Activated CD8-positive, alpha-beta T cell treated with anti-CD3 and anti-CD28 coated beads for 36 hours (primary cell): ENCODE results near the gene DPM1. TPM values are rescaled to one million over a fixed set of nuclear protein-coding genes. Genes with fewer than 3 reads are reported as not detected.

Experiments
- ATAC-seq: fragments of 200-7000 bp; cut with Tn5 transposase; one replicate; pipeline ENCODE4 v1.10.0; 2021; ENCODE audit warnings: mild to moderate bottlenecking, moderate library complexity
- CTCF ChIA-PET: fragments of 350-600 bp; sonication (Branson Sonifier 250); formaldehyde crosslinking; loops from one replicate; lab custom pipeline; 2021; ENCODE audit warnings: antibody characterized with exemption; lab: Charles Lee
- POLR2A ChIA-PET: fragments of 350-600 bp; sonication (Branson Sonifier 250); formaldehyde crosslinking; loops from one replicate; lab custom pipeline; 2021; ENCODE audit warnings: antibody characterized with exemption; lab: Charles Lee
- DNase-seq: peaks from one replicate; pipeline ENCODE4 v3.0.0-alpha.2; 2020
- H3K27ac Mint-ChIP-seq: one replicate; pipeline ENCODE4 v1.8.0; 2021; ENCODE audit warnings: mild to moderate bottlenecking, mixed read lengths
- H3K27me3 Mint-ChIP-seq: one replicate; pipeline ENCODE4 v1.8.0; 2021; ENCODE audit warnings: mixed read lengths
- H3K36me3 Mint-ChIP-seq: one replicate; pipeline ENCODE4 v1.8.0; 2021; ENCODE audit warnings: low read depth, mixed read lengths
- H3K4me1 Mint-ChIP-seq: one replicate; pipeline ENCODE4 v1.8.0; 2021; ENCODE audit warnings: low read depth, mixed read lengths
- H3K4me3 Mint-ChIP-seq: one replicate; pipeline ENCODE4 v1.8.0; 2021; ENCODE audit warnings: mild to moderate bottlenecking, moderate library complexity, mixed read lengths
- H3K9me3 Mint-ChIP-seq: one replicate; pipeline ENCODE4 v1.8.0; 2021; ENCODE audit warnings: mixed read lengths
- intact Hi-C: fragments of 100-400 bp; cut with micrococcal nuclease; formaldehyde crosslinking; loops from one replicate; pipeline ENCODE4 v1.10.0; 2022
- total RNA-seq, 2 experiments: library from RNA; stranded (reverse); gene quantifications; one replicate each; pipeline ENCODE4 v1.2.3, GENCODE V29; 2021
- TF ChIP-seq, protein P1 (sequence below): fragments of 200-600 bp; IDR thresholded peaks from one replicate; pipeline ENCODE4 v1.8.0; 2022; ENCODE audit warnings: antibody characterized with exemption, mild to moderate bottlenecking

The DPM1 gene
- total RNA-seq, 2 experiments from 2014 or later = 66.6 to 75.4 TPM

DNA sequence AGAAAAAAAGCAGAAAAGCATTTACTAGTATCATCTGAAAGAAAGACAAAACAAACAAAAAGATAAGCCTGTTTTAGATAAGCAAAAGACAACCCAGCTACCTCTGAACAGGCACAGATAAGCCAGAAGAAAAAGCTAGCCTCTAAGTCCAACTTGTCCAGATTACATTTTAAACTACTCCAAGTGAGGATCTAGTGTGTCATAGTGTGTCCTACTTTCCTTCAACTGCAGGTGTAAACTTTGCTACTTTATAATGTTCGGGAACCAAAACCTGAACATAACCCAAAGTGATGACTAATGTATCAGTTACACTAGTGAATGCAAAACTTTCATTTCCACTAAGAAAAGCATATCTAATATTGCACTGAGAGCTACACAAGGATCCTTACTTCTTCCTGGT lies 46.6 kb downstream of the DPM1 start:
- H3K4me1 Mint-ChIP-seq = peaks cover 68% of the 10 kb centered on the region
- peaks cover 48% of the 10 kb centered on the region for H3K36me3 Mint-ChIP-seq
- DNase-seq (no peak), ATAC-seq (peak; percentile 45)
- intact Hi-C loops = no loop called here
- ChIA-PET CTCF (interaction anchor here (1.0 to 2.5 kb wide), 4 partner anchors 16 to 286 kb away, joined by 3 to 10 read pairs (median 4); partner anchors contain the start of gene BCAS4), POLR2A (interaction anchor here (1.0 to 1.7 kb wide), 6 partner anchors 12 to 121 kb away, joined by 3 to 7 read pairs (median 4); partner anchors contain the start of gene BCAS4)
- H3K4me3 Mint-ChIP-seq = no peak overlapping the region
- TF ChIP-seq, protein P1, sequence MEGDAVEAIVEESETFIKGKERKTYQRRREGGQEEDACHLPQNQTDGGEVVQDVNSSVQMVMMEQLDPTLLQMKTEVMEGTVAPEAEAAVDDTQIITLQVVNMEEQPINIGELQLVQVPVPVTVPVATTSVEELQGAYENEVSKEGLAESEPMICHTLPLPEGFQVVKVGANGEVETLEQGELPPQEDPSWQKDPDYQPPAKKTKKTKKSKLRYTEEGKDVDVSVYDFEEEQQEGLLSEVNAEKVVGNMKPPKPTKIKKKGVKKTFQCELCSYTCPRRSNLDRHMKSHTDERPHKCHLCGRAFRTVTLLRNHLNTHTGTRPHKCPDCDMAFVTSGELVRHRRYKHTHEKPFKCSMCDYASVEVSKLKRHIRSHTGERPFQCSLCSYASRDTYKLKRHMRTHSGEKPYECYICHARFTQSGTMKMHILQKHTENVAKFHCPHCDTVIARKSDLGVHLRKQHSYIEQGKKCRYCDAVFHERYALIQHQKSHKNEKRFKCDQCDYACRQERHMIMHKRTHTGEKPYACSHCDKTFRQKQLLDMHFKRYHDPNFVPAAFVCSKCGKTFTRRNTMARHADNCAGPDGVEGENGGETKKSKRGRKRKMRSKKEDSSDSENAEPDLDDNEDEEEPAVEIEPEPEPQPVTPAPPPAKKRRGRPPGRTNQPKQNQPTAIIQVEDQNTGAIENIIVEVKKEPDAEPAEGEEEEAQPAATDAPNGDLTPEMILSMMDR = no peak
- no peaks in the 10 kb centered on the region for H3K9me3 Mint-ChIP-seq
- no peaks in the 10 kb centered on the region for H3K27me3 Mint-ChIP-seq
- peak overlapping the region; percentile 75 for H3K27ac Mint-ChIP-seq

DNA sequence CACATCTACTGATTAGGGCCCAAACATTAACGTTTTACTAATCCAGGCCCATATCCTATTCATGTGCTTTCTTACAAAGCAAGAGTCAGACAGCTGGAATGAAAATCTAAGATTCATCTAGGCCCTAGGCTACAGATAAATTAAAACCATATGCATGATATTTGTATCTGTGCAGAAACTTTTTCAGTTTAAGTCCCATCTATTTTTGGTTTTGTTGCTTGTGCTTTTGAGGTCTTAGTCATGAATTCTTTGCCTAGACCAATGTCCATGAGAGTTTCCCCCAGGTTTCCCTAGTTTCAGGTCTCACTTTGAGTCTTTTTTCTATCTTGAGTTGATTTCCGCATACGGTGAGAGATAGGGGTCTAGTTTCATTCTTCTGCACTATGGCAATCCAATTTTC lies 47.3 kb downstream of the DPM1 start:
- Mint-ChIP-seq H3K27ac (peak overlapping the region; percentile 75), H3K36me3 (peaks cover 46% of the 10 kb centered on the region), H3K27me3 (no peaks in the 10 kb centered on the region), H3K9me3 (no peaks in the 10 kb centered on the region), H3K4me3 (no peak overlapping the region), H3K4me1 (peaks cover 66% of the 10 kb centered on the region)
- ChIA-PET POLR2A (interaction anchor here (1.0 to 1.7 kb wide), 5 partner anchors 12 to 120 kb away, joined by 3 to 7 read pairs (median 3); partner anchors contain the start of gene BCAS4), CTCF (interaction anchor here (1.3 to 2.5 kb wide), 3 partner anchors 18 to 285 kb away, joined by 3 to 10 read pairs (median 5); partner anchors contain the start of gene BCAS4)
- TF ChIP-seq, protein P1 = no peak
- DNase-seq = no peak
- intact Hi-C loops = no loop called here
- no peak for ATAC-seq

DNA sequence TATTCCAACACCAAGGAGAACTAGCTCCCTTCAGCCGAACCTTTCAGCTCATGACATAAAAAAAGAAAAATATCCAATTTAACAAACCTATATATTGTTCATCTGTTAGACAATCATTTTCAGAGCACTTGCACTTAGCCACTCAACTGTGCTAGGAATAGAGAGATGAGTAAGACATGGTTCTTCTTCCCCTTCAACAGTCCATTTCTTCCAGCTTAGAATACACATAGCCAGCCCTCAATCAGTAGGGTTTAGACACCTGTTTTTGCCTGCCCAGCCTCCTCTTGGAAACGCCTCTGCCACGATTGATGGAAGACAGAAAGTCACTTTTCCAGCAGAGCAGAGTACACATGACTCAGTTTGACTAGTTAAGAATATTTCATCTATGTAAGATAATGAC lies 48.9 kb downstream of the DPM1 start:
- DNase-seq (no peak), ATAC-seq (no peak)
- Mint-ChIP-seq H3K36me3 (peaks cover 53% of the 10 kb centered on the region), H3K4me3 (no peak overlapping the region), H3K9me3 (no peaks in the 10 kb centered on the region), H3K27ac (peak overlapping the region; percentile 47), H3K27me3 (no peaks in the 10 kb centered on the region), H3K4me1 (peaks cover 65% of the 10 kb centered on the region)
- POLR2A ChIA-PET = interaction anchor here (0.6 to 1.4 kb wide), 3 partner anchors 17 to 591 kb away, joined by 3 to 5 read pairs (median 4); no protein-coding TSS in a partner anchor
- intact Hi-C loops = no loop called here
- CTCF ChIA-PET = interaction anchor here (0.9 to 1.9 kb wide), 6 partner anchors 11 to 115 kb away, joined by 3 to 6 read pairs (median 4); partner anchors contain the start of gene BCAS4
- TF ChIP-seq, protein P1 = no peak

DNA sequence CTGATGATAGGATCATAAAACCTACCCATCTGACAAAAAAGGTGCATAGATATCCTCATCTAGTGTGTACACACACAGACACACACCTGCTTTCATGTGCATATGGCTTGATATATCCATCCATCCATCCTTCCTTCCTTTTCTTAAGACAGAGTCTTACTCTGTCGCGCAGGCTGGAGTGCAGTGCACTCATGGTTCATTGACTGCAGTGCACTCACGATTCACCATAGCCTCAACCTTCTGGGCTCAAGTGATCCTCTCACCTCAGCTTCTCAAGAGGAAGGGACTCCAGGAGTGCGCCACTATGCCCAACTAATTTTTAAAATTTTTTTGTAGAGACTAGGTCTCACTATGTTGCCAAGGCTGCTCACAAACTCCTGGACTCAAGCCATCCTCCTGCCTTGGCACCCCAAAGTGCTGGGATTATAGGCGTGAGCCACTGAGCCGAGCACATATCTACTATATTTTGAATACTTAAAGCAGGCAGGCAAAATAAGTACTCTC lies 54.2 kb downstream of the DPM1 start:
- intact Hi-C loops = no loop called here
- ChIA-PET POLR2A (interaction anchor here (1.1 to 1.3 kb wide), 2 partner anchors 9 to 27 kb away, joined by 3 to 4 read pairs; partner anchors contain the start of gene ADNP), CTCF (interaction anchor here (1.2 kb wide), 1 partner anchor 109 kb away, joined by 4 read pairs; the partner anchor contains the start of gene BCAS4)
- Mint-ChIP-seq H3K27me3 (no peaks in the 10 kb centered on the region), H3K4me3 (no peak overlapping the region), H3K27ac (peak overlapping the region; percentile 63), H3K36me3 (peaks cover 56% of the 10 kb centered on the region), H3K9me3 (no peaks in the 10 kb centered on the region), H3K4me1 (peaks cover 42% of the 10 kb centered on the region)
- DNase-seq = no peak
- ATAC-seq = no peak
- TF ChIP-seq, protein P1 = no peak
